GM18520 (cell line): Measurements from ENCODE around the gene SLFN14.
"Not testable (repeated sequence)": the region's sequence is repeated elsewhere in the genome, so short reads cannot be mapped to it uniquely, and the experiment has no call there.

Experiments
- ATAC-seq: cut with Tn5 transposase; IDR thresholded peaks from one replicate; pipeline ENCODE4 v1.9.1; 2021; ENCODE audit not compliant: unreplicated experiment

SLFN14 gene

DNA sequence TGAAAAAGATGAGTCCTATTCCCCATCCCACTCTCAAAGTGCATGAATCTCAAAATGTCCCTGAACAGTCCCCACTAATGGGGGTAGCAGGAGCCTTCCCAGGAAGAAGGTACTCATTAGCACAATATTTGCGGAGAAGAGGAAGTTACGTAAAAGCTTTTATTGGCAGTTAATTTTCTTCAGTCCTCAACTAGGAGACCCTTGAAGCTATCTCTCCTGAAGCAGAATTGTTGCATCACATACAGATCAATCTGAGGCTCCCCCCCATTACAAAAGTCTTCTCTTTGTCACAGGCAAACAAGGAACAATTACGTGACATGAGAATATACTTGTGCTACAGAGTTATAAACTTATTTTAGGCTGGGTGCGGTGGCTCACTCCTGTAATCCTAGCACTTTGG is 37.3 kb downstream of the SLFN14 start:
- ATAC-seq: no peak

DNA sequence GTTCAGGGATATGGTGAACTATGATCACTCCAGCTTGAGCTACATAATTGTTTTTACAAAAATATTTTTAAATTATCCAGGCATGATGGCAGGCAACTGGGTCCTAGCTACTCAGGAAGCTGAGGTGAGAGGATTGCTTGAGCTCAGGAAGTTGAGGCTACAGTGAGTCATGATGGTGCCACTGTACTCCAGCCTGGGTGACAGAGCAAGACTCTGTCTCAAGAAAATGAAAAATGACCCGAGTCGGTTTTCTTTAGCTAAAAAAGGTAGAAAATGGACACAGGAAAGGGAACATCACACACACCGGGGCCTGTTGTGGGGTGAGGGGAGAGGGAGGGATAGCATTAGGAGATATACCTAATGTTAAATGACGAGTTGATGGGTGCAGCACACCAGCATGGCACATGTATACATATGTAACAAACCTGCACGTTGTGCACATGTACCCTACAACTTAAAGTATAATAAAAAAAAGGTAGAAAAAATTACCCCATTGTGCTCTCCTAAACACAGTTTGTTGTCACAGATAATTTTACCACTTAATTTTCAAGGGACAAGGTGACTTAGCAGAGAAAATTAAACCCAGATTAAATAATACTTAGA is 38.9 kb downstream of the SLFN14 start:
- not testable (repeated sequence) for ATAC-seq

- no peak for ATAC-seq
These were observed 39.5 kb downstream of the SLFN14 start for GRCh38 chr17:35521150-35521549.

DNA sequence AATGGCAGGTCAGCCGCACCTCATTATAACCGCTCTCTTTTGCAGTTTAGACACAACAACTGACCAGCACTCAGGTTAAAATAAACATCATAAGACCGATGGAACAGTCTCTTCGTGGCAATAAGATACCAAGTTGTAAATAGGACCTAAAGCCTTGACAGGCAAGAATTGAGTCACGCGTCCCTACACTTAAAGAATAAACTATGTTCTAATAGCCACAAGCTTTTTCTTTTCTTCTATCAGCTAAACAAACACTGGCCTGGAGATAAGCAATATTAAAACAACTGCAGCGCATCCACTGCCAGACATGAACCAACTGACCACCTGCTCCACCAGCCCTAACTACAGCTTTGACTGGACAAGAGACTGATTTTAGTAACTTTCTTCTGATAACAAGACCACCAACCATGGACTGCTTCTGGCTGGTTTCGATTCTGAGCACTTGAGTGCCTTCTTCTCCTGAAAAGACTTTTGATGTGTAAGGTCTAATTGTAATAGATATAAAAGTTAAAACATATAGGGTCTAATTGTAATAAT is 40.6 kb downstream of the SLFN14 start:
- no peak for ATAC-seq

GRCh38 chr17:35519439-35519838 is 41.2 kb downstream of the SLFN14 start:
- ATAC-seq: no peak

GRCh38 chr17:35518431-35518830 is 42.2 kb downstream of the SLFN14 start:
- not testable (repeated sequence) for ATAC-seq

DNA sequence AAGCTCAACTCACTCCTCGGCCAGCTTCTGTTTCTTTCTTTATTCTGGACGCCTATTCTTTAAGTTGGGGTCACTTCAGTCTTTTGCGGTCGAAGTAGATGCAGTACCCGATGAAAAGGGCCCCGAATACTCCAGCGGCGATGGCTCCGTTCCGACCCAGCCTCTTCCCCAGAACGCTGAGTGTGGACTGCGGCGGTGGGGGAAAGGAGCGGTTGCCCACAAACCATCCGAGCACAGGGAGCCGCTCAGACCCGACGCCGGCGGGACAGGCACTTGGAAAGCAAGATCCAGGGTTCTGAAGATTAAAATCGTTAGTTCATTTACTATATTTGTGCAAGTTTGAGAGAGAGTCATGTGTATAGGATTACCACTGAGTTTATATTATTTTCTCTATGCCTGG is 45.6 kb downstream of the SLFN14 start:
- ATAC-seq: no peak

GRCh38 chr17:35514564-35514963 is 46.1 kb downstream of the SLFN14 start:
- no peak for ATAC-seq
